GM19043 (cell line): Measurements from ENCODE around the gene MSL3.
A peak's percentile ranks its signal among the peaks of the same experiment; 100 is the strongest.

Experiments
- ATAC-seq: cut with Tn5 transposase; IDR thresholded peaks from one replicate; pipeline ENCODE4 v1.9.1; 2021; ENCODE audit warnings: low read depth; ENCODE audit not compliant: unreplicated experiment

The MSL3 gene, protein sequence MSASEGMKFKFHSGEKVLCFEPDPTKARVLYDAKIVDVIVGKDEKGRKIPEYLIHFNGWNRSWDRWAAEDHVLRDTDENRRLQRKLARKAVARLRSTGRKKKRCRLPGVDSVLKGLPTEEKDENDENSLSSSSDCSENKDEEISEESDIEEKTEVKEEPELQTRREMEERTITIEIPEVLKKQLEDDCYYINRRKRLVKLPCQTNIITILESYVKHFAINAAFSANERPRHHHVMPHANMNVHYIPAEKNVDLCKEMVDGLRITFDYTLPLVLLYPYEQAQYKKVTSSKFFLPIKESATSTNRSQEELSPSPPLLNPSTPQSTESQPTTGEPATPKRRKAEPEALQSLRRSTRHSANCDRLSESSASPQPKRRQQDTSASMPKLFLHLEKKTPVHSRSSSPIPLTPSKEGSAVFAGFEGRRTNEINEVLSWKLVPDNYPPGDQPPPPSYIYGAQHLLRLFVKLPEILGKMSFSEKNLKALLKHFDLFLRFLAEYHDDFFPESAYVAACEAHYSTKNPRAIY

DNA sequence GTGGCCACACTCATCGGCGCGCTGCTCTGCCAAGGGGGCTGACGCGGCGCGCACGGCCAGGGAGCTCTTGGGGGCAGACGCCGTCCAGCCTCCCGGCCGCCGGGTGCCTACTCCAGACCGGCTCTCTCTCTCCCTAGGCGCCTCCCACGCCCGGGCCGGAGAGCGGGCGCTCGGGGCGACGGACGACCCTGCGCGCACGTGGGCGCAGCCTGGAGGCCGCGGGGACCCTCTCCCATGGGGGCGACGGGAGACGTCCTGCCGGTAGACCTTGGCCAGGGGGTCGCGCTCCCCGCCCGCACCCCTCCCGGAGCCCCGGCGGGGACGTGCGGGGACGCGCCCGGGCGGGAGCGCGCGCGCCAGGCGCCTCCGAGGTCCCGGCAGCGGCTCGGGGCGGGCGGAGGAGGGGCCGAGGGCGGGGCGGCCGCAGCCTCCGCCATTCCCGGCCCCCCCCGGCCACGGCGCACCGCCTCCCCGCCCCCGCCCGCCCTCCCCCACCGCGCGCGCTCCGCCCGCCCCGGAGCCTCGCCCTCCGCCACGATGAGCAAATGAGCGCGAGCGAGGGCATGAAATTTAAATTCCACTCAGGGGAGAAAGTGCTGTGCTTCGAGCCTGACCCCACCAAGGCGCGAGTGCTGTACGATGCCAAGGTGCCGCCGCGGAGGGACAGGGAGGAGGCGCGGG lies at the start of gene MSL3:
Gene MSL3 (plus strand): TSS at position 519 of the 681 bp plus-strand sequence. CDS start 27 bp downstream, at position 546.
- peak; percentile 25 for ATAC-seq

DNA sequence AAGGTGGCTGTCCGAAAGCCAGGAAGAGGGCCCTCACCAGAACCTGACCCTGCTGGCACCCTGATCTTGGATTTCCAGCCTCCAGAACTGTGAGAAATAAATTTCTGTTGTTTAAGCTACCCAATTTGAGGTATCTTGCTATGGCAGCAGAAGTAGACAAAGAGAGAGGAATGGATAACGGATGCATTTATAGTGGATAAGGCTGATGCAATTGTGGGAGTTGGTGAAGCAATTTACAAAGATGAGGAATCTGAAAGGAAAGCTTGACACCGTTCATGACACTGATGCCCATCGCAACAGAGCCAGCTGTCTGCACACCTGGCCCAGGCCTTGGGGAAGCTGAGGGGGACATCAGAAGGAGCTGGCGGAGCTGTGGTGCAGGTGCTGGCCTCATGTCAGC lies 35.7 kb upstream of the MSL3 start:
- ATAC-seq, result no peak

DNA sequence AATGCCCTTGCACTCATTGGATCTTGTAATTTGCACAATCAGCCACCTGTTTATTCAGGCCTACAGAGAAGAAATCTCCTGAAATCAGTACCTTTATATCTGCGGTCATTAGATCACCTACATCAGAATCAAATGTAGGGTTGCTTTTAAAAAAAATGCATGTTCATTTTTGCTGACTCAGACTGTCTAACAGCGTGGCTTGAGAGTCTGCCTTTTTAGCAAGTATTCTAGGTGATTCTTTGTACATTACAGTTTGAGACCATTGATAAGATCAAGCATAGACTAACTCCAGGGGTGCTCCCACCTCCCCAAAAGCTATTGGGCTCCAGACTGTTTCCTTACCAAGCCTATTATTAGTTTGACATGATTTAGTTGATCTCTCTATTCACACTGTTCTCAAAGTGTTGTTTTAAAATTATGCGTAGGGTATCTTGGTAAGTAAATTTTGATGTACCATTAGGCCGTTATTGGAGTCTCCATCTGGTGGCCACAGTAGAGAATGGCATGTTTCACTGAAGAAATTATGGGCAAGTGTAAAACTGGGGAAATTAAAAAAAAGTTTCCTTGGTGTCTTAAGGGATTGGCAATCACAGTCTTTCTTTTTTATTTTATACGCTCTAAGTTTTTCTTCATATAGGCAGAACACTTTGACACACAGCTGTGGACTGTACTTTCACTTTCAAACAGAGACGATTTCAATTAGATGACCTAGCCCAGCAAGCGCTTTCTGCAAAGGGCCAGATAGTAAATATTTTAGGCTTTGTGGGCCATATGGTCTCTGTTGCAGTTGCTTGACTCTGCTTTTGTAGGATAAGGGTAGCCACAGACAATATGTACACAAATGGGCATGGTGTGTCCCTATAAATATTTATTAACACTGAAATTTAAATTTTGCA lies 33.7 kb upstream of the MSL3 start:
- ATAC-seq, result no peak

DNA sequence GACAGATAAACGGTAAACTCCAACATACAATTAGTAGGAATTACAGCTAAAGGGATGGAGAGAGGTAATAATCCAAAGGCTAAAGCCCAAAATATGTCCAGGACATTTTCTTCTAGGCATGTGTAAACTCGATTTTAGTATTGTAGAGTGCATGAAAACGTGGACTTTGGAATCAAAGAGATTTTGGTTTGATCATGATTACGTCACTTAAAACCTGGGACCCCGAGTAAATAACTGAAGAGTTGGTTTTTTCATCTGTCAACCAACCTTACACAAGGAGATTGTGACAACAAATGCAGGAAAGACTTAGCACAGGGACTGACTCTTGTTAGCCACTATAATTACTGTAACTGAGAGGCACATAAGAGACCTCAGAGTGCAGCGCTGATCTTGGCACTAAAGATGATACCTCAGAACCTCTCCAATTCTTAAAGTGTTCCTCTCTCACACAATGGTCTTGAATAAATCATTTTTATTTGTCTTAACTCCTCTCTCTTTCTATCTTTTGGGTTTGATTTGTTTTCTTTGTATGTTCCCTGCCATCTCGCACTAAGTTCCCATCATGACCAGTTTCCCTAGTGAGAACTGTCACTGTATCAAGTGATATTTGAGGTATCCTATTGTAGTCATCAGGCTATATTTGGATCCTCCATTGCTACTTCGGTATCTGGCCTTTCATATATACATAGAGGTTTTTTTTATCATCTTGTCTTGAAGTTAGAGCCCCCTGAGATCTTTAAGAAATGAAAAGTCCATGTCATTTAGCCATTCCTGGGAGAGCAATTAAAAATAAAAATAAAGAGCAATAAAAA lies 32.2 kb upstream of the MSL3 start:
- ATAC-seq, result no peak

DNA sequence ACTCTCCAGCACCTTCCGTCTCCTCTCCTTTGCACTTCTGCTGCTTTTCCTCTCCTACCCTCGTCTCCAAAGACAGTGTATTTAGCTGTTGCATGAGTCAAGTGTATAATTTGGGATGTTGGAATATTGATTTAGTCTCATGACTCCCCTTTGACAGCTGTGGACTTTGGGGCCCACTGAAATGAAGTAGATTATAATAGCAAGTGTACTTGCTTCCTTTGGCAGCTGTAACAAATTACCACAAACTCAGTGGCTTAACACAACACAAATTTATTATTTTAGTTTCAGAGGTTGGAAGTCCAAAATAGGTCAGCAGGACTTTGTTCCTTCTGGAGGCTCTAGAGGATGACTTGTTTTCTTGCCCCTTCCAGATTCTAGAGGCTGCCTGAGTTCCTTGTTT lies 29.5 kb upstream of the MSL3 start:
- no peak for ATAC-seq

DNA sequence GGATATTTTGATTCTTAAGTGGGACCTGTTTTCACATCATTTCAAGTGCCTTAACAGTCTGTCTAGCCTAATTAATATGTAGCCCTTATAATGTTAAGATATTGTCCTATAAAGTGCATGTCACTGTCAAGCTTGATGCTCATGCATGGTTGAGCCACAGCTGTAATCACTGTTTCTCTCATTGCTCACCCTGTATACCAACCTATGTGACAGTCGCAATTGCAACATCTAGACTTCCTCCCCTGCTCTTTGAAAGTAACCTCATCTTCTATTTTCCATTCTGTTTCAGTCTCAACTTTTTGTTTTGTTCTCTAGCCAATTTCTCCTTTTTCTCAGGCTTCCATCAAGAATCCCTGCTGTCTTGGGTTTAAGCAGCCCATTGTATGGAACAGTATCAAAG lies 24.4 kb upstream of the MSL3 start:
- ATAC-seq, result no peak

DNA sequence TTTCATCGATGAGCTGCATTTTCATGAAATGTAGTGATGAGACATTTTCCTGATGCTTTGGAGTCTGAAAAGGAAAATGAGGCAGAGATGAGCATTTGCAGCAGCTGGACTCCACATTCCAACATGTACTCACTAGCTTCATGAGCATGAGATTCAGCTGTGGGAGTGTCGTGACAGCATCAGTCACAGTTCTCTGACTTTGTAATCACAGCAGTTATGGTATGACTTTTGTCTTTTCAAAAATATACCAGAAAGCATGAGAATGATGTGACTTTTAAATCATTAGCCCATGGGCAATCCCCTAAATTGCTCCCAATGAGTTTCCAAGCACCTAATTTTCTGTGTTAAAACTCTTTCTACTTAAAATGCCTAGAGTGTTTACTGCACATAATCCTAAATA lies 18.3 kb upstream of the MSL3 start:
- no peak for ATAC-seq

DNA sequence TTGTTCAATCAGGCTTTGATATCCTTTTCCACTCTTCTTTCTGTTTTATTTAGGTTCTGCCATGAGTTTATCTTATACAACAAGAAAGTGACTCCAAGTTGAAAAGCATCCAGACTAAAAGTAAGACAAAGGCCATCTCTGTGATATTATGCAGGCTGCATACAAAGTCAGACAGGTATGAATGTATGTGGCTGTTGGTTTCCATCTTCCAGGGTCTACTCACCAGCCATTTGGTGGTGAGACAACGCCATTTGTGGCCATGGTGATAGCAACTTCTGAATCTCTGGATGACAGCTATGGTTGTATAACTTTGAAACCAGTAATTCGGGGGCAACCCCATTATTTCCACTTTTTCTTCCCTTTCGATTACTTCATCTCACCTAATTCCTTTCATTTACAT lies 17.2 kb upstream of the MSL3 start:
- ATAC-seq, result no peak

DNA sequence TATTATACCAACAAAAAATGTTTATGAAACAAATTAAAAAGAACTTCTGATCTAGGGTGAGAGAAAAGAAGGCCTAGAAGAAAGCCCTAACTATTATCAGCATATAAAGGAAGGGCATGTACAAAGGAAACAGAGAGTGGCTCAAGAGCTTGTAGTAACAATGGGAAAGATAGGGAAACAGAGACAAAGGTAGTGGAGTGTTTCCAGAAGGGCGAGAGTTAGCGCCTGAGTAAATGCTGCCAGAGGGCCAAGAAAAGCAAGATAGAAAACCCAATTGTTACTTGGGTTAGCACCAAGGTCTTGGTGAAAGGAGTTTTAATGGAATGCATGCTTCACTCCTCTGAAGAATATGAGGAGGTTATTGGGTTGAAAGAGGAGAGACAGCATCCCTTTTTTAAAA lies 16.5 kb upstream of the MSL3 start:
- ATAC-seq, result no peak

DNA sequence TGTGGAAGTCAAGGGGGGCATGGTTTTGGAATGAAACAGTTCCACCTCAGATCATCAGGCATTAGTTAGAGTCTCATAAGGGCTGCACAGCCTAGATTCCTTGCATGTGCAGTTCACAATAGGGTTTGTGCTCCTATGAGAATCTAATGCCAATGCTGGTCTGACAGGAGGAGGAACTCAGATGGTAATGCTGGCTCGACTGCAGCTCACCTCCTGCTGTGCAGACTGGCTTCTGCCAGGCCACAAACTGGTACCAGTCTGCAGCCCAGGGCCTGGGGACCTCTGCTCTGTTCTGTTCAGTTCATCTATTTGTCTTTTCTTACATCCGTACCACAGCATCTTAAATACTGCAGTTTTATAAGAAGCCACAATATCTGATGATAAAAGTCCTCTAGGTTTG lies 12.2 kb upstream of the MSL3 start:
- ATAC-seq, result no peak

DNA sequence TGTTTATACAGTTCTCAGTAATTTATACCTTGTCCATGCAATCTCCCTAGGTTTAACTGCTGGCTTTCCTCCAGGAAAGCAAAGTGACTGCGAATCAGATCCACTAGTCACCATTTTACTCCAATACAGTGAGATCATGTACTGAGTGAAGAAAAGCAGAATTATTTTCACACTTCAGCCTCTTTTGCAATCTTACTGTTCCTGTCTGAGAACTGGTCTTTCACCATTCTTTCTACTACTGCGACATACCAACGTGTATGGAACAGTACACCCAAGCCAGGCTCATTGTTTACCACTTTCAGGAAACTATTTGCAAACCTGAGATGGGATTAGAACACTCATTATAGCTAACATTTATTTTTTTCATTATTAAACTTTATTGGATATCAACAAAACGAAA lies 8.0 kb upstream of the MSL3 start:
- no peak for ATAC-seq

DNA sequence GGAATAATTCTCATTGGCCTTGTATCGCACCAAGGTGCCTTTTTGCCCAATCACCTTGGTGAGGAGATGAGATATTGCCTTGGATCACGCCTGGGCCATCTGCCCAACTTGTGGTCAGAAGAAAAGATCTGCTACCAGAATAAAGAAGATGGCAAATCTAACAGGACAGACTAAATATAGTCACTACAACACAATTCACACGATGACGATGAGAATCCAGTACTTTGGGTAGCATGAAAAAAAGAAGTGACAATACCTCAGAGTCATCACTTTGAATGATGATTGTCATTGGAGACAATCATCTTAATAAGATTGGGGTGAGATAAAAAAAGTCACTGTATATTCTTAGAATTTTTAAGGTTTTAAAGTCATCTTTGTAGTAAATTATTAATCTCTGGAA lies 7.3 kb upstream of the MSL3 start:
- no peak for ATAC-seq

DNA sequence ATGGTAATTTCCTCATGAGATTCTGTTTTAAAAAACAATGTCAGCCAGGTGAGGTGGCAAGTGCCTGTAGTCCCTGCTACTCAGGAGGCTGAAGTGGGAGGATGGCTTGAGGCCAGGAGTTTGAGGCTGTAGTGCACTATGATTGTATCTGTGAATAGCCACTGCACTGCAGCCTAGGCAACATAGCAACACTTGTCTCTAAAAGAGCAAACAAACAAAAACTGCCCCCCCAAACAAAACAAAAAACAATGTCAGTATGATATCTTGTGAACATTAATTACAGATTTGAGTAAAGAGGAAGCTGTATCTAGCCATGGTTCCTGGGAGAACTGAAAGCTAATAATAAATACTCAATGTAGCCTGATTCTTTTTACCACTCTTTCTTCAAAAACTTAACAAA lies 6.8 kb upstream of the MSL3 start:
- no peak for ATAC-seq

DNA sequence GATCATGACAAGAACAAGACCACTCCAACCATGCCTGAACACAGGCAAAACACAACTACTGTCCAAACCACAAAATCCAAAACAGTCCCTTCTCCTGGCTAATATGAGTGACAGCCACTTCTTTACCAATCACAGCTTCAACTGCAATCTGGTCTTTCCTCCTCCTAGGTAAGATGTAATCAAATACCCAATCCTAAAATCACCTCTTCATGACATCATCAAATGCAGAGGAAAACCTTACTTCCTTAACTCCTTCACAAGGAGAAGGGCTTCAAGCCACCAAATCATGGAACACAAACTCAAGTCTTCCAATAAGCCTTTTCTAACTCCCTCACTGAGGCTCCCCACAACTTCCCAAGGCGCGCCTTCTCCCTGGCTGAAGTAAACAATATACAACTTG lies 4.4 kb upstream of the MSL3 start:
- no peak for ATAC-seq

DNA sequence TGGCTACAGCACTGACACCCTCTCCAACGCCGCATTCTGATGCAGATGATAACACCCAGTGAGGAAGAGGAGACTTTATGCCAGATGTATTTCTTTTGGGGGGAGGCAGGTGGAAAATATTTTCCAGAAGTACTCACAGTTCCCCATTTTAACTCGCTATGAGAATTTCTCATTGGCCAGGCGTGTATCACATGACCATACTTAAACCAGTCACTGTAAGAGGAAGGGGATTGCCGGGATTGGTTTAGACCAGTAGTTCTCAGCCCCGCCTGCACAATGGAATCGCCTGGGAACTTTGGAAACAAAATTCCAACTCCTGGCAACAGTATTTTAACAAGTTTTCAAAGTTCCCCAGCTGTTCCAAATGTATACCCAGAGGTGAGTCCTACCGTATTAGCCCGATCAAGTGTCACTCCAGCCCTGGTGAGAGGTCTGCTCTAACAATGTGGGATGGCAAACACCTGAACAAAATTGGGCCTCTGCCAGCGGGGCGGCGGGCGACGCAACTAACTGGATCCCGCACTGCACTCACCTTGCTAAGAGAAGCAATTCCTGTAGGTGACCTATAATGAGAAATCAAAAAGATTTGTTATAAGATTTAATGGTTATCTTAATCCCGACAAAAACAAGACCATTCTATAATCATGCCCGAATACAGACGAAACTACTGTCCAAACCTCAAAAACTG lies 2.9 kb upstream of the MSL3 start:
- no peak for ATAC-seq

DNA sequence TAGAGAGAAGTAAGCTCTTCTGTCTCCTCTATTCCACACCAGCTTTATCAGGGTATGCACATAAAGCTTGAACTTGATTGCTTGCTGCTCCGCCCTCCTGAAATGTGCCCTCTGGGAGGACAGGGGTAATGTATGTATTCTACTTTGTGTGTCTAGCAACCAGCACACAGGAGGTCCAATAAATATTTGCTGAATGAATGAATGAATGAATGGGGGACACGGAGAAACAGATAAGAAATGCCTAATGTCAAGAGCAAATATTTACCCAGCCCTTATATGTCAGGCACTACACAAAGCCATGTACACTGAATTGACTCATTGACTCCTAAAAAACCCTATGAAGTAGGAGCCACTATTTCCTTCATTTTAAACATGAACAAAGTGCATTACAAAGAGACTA lies 2.3 kb upstream of the MSL3 start:
- no peak for ATAC-seq

DNA sequence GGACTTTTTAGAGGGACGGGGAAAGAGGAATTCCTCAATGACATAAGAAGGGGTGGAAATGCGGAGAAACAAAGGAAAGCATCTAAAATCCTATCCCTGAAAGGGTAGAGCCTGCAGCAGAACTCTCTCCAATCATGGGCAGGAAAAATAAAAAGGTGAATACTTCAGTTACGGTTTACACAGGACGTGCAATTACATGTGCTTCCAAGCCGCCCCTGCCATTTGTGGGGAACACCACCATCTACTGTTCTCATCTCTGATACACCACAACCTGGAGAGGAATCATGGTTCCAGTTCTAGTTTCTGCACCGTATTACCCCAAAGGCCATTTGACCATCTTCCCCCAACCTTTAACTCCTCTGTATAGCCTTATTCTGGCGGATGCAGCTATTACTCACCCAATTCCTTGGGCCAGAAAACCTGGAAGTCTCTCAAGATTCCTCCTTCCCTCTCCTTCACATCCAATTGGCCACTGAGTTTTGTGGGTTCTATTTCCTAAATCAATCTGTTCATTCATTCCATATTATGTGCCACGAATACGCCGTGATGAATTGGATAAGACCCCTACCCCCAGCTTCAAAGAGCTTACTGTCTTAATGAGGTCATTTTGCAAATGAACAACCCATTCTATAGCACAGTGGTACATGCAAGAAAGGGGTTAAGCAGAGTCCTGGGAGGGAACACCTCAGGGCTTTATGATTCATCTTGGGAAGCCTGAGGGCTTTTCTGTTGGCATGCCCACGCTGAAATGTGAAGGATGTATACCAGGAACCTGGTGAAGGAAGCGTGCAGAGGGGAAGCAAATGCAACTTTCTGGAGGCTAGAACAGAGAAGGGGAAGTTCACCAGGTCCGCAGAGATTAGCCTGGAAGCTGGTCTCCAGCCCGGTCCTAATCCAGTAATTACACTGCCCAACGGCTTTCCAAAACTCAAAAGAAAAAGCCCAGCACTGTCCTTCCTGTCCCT lies 1.4 kb upstream of the MSL3 start:
- no peak for ATAC-seq

DNA sequence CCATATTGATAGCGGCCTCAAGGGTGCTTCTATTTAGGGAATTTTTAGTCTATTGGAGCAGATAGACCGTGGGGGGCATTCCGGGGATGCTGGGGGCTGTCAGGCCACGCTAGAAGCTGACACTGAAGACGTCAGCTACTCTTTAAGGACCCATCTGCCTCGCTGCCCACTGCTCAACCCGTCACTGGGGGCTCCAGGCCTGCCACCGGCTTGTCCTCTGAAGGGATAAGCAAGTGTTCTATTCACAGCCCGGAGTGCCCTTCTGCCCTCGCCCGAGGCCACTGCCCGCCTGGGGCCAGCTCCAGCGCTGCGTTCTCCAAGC lies 679 bp upstream of the MSL3 start:
- no peak for ATAC-seq
